GDM1 (cell line): ENCODE measurements around the gene SLC25A47.
"Not testable (repeated sequence)": the region's sequence is repeated elsewhere in the genome, so short reads cannot be mapped to it uniquely, and the experiment has no call there.

Experiments used
- DNase-seq: peaks from one replicate; lab custom pipeline; 2025; lab: John Stamatoyannopoulos, UW

Gene SLC25A47

DNA sequence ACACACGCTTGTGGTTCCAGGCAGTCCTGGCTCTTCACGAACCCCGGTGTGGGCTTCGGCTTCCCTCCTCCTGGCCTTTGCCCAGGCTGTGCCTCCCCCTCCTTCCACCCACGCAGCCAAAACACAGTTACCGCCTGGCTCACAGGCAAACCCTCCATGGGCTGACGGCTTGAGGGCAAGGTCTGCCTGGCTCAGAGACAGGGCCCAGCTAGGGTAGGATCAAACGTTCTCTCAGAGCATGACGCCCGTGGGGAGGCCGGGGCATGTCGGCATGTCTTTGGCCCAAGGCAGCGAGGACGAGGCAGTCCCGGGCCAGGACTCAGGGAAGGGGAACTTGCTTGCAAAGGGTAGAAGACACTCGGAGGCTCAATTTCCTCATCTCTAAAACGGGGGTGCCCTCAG lies 2.1 kb downstream of the SLC25A47 start:
- no peak for DNase-seq

DNA sequence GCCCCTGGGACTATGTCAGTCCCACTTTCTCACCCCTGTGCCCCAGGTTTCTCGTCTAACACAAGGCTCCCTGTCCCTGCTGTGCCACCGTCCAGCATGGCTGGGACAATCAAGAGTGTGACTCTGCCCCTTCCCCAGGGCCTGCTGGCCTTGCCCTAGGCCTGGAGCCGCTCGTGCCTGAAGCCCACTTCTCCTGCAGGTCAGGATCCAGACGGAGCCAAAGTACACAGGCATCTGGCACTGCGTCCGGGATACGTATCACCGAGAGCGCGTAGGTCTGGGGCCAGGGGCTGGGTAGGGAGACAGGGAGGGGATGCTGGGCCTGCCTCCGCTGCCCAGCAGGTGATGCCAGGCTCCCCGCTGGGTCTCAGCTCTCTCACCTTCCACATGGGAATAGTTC lies 2.8 kb downstream of the SLC25A47 start:
- no peak for DNase-seq

DNA sequence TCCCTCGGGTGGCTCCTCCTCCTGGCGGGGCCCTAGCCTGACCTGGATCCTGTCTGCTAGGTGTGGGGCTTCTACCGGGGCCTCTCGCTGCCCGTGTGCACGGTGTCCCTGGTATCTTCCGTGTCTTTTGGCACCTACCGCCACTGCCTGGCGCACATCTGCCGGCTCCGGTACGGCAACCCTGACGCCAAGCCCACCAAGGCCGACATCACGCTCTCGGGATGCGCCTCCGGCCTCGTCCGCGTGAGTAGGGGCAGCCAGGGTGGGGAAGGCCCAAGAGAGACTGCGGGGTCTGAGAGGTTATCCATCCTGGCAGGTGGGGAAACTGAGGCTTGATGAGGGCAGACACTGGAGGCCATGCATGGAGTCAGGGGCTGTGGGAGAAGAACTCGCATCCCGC lies 4.0 kb downstream of the SLC25A47 start:
- no peak for DNase-seq

GRCh38 chr14:100328495-100329163 lies 5.5 kb downstream of the SLC25A47 start:
- no peak for DNase-seq

DNA sequence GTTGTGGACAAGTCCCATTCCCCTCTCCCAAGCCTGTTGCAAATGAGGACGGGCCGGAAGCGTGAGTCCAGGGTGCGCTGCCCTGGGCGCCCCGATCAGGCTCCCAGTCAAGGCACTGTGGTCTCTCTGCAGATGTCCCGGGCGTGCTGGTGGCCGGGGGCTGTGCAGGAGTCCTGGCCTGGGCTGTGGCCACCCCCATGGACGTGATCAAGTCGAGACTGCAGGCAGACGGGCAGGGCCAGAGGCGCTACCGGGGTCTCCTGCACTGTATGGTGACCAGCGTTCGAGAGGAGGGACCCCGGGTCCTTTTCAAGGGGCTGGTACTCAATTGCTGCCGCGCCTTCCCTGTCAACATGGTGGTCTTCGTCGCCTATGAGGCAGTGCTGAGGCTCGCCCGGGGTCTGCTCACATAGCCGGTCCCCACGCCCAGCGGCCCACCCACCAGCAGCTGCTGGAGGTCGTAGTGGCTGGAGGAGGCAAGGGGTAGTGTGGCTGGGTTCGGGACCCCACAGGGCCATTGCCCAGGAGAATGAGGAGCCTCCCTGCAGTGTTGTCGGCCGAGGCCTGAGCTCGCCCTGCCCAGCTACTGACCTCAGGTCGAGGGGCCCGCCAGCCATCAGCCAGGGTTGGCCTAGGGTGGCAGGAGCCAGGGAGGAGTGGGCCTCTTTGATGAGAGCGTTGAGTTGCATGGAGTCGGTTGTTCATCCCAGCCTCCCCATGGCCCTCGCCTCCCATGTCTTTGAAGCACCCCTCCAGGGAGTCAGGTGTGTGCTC lies 6.3 kb downstream of the SLC25A47 start:
- DNase-seq: no peak

GRCh38 chr14:100330007-100330344 lies 6.8 kb downstream of the SLC25A47 start:
- DNase-seq: no peak

- no peak for DNase-seq
Measured at GRCh38 chr14:100330388-100330931, 7.3 kb downstream of the SLC25A47 start.

- DNase-seq: no peak
Measured at GRCh38 chr14:100332071-100332639, 9.0 kb downstream of the SLC25A47 start.

- no peak for DNase-seq
Measured at GRCh38 chr14:100332797-100333196, 9.7 kb downstream of the SLC25A47 start.

DNA sequence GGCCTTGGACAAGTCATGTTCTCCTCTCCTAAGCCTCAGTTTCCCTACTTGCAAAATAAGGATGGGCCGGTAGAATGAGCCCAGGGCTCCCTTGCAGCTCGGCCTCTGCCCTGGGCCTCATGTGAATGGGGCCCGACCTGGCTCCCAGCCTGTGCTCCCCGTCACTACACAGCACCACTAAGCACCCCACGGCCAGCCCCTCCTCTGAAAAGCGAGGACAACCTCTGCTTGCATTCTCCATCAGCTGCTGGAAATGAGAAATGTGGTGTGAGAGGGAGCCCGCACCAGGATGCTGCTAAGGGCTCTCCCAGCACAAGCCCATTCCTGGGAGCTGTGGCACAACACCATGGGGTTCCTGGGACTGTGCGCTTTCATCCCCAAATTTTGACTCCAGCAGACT lies 10.2 kb downstream of the SLC25A47 start:
- DNase-seq: no peak

DNA sequence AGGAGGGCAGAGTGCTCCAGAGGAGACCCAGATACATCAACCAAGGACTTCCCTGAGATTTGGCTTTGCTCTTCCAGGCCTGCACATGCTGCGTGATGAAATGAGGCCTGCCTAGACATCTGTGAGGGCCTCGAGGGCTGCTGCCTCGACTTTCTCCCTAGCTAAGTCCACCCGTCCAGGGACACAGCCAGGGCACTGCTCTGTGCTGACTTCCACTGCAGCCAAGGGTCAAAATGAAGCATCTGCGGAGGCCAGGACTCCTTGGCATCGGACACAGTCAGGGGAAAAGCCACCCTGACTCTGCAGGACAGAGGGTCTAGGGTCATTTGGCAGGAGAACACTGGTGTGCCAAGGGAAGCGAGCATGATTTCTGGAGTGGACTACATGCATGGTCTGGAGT lies 10.7 kb downstream of the SLC25A47 start:
- DNase-seq: no peak

- DNase-seq: no peak
Measured at GRCh38 chr14:100334904-100335303, 11.8 kb downstream of the SLC25A47 start.

DNA sequence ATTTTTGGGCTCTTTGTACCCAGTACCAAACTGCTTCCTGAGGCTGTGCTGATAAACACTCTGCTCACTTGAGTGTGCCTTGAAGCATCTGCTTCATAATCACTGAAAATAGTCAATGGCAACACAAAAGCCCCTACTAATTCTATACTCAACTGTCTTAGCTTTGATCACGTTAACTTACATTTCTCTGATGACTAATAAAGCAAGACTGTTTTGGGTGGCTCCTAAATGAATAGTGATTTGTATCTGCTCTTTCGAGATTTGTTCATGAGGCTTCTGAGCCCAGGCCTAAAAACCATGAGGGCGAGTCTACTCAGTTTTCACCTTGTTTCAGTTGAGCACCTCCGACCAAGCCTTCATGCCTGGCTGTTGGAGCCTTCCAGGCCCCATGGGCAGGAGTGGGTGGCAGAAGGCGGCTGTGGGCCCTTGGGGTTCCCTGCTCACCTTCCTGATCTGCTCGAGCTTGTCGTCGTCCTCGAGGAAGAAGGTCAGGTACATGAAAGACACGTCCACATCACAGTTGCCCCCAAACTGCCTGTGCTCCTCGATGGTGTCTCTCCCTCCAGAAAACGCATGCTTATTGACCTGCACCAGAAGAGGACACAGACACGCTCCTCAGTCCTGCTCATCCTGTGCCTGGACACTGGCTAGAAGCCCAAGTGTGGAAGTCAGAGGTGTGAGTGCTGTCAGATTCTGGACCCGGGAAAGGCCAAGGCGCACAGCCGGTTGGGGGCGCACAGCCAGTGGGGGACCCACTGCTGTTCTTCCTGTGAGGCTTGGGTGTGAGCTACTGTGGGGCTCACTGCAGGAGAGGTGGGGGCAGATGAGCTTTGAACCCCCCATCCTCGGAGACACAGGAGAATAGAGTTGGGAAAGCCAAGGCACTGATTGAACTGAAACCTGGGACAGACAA lies 13.7 kb downstream of the SLC25A47 start:
- no peak for DNase-seq

DNA sequence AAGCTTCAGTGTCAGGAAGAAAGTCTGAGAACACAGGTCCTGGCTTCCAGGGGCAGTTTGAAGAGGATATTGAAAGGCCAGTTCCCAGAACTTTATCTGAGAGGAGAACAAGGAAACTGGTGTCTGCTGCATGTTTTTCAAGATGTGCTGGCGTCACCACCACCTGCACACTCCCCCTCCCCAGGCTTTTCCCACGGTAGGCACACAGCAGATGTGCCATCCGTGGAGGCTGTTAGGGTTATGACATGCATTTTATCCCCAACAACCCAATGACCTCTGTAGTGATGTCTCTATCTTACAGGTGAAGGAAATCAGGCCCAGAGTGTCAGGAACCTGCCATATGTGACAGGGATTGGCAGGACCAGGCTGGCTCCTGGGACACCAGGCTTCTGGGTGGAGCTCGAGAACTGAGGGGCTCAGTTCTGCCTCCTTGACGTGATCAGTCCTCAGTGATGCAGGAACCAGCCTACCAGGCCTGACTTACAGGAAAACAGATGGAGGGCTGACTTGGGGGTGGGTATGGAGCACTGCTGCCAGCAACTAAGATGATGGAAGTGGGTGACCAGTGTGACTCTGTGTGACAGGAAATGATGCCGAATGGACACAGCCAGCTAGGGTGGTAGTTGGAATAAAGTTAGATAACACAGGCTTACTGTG lies 16.8 kb downstream of the SLC25A47 start:
- DNase-seq: no peak

DNA sequence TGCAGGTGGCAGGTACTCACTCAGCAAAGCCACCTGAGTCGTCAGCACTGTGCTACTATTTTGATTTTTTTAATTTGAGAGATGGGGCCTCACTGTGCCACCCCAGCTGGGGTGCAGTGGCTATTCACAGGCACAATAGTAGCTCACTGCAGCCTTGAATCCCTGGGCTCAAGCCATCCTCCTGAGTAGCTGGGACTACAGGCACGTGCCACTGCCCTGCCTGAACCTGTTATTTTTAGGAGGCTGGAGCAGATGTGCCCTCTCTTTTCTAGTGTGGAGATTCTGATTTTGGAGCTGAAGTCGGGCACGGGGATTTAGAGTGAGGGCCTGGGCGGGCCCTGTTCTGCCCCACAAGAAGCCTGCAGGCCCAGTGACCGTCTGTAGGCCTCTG lies 17.3 kb downstream of the SLC25A47 start:
- no peak for DNase-seq

GRCh38 chr14:100341301-100342031 lies 18.3 kb downstream of the SLC25A47 start:
- DNase-seq: peak; percentile 46

GRCh38 chr14:100342195-100342594 lies 19.1 kb downstream of the SLC25A47 start:
- no peak for DNase-seq

GRCh38 chr14:100342826-100343225 lies 19.7 kb downstream of the SLC25A47 start:
- not testable (repeated sequence) for DNase-seq

GRCh38 chr14:100344657-100345056 lies 21.5 kb downstream of the SLC25A47 start:
- not testable (repeated sequence) for DNase-seq

DNA sequence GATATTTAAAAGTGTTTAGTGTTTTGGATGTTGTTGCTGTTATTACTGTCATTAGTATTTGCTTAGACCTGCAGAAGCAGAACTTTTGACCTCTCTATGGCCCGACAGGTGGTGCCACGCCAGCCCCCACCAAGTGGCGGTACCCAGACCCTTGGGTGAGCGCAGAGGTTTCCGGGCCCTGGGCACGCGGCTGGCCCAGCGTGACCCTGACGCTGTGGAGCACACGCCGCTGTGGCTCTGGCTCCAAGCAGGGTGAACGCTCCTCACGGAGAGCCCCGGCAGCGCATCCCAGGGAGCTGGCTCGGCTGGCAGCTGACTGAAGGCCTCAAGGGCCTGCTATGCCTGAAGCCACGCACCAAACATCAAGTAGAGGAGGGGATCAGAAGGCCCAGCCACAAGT lies 22.6 kb downstream of the SLC25A47 start:
- DNase-seq: no peak
